ENCODE data around the gene ABCD1.

The ABCD1 gene

DNA sequence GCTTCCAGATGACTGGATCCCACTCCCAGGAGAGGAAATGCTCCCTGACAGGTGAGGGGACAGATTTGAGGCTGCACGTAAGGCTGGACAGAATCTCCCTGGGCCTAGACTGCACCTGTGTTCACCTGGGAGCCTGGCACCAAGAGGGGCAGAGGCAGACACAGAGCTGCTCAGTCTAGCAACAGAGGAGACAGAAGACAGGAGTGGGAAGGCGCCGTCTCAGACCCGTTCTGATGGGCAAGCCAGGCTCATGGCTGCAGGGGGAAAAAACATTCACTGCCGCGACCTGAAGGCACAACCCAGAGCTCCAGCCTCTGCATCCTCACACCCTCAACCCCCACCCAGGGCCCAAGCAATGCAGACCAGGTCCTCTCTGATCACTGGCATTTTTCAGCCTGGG, 17.2 kb upstream of the ABCD1 start:
- in situ Hi-C loops (cut with MboI; ENCODE audit: low sequenced_read_pairs) = no loop called here

DNA sequence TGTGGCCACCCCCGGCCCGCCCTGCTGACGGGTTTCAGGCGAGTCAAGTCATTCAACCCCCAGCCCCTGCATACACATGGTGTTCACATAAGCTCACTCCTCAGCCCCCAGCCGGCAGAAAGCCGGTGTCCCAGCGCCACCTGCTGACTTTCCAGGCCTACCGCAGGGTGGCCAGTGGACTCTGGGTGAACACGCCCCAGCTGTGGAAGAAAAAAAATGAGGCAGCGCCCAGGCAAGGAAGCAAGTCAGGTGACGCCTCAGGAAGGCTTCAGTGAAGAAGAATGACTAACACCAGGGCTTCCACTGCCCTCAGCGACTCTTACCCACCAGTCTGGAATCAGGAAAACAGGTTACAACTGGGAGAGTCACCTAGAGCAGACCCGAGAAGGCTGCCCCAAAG, 16.2 kb upstream of the ABCD1 start:
- in situ Hi-C loops (cut with MboI; ENCODE audit: low sequenced_read_pairs) = no loop called here

DNA sequence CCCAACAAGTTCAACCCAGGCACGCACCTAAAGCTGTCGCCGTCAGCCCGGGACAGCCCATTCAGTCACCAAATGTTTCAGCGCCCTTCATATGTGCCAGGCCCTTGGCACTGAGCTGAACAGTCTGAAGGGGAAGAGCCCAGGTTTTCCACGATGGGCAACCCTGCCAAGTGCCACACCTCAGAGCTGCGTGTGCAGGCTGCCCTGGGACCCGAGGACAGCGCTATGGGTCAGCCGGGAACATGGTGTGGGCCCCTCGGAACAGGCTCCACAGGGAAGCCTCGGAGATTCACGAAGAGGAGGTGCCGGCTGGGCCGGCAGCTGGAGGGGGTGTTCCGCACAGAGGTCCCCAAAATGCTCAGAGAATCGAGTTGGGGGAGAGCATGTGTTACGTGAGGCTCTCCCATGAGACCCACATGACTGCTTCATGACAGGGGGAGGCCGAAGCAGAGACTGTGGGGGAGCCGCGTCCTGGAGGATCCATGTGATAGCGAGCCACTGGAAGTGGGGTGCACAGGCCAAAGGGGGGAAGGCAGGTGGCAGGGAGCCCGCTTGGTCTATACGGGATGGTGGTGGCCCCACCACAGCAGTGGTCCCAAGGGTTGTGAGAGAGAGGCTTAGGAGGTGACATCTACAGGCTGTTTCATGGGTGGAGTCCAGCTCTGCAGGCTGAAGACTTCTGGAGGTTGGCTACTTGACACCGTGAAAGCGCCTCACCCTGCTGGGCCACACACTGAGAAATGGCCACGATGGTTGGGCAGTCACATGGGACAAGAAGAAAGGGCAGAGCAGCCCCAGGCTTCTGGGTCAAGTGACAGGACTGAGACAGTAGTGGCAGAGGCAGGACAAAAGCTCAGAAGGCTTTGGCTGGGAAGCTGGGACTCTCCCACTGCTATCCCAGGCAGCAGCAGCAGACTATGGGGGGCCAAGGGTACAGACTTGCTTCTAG, 14.7 kb upstream of the ABCD1 start:
- in situ Hi-C loops (cut with MboI; ENCODE audit: low sequenced_read_pairs) = no loop called here

DNA sequence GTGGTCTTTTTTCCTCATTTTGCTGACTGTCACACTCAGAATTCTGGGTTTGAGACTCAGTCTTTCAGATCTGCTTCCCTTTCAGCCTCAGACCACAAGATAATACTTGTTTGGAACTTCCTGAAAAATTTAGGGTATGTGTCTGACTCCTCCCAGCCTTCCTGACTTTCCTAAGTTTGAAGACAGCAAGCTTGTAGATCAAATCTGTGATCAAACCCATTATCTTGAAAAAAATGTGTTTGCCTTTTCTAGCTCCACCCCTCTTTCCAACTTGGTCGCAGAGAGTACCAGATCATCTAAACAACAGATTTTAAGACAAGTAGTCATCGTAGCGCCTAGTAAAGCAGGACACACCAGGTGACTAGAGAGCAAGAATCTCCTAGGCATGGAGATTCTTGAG, 10.4 kb upstream of the ABCD1 start:
- in situ Hi-C loops (cut with MboI; ENCODE audit: low sequenced_read_pairs) = no loop called here

DNA sequence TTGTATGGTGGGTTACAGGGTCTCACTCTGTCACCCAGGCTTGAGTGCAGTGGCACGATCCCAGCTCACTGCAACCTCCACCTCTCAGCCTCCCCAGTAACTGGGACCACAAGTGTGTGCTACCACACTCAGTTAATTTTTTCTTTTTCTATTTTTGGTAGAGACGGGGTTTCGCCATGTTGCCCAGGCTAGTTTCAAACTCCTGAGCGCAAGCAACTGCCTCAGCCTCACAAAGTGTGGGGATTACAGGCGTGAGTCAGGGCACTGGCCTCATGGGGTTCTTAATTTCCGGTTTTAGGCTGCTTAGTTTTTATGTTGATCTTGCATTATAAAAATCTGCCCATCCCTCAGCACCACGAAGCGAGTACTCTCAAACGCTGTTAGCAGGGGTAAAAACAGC, 7.2 kb upstream of the ABCD1 start:
- in situ Hi-C loops (cut with MboI; ENCODE audit: low sequenced_read_pairs) = no loop called here

DNA sequence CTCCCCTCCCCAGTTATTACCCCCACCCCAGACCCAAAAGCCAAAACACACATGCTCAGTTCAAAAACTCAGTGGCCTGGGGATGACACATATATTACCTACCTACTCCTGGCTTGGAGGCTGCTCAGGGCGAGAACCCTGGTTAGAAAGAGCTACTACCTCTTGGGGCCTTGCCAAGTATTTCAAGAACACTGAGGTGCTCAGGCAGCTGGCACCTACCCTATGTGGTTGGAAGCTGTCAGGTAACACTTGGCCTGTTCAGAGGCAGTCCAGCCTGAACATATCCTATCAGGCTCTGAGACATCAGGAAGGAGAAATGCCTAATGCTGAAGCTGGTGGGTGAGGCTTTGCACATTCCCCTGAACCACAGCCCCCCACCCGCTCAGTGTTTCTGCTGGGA, 5.4 kb upstream of the ABCD1 start:
- in situ Hi-C loops (cut with MboI; ENCODE audit: low sequenced_read_pairs) = no loop called here

DNA sequence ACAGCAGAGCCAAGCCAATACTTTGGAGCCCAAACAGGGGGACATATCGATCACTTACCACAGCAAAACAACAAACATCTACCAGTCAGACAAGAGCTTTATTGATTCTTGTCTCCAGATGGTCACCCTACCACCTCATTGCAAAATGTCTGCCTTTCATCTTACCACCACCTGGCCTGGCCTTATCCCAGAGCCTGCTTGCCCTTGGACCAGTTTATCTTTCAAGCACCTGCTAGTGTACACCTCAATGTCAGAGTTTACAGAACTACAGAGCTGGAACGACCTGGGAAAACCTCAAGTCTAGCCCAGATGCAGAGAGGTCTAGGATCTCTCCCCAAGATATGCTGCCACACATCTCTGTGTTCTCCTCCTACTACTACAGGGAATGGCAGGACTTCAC, 5.0 kb upstream of the ABCD1 start:
- in situ Hi-C loops (cut with MboI; ENCODE audit: low sequenced_read_pairs) = no loop called here

DNA sequence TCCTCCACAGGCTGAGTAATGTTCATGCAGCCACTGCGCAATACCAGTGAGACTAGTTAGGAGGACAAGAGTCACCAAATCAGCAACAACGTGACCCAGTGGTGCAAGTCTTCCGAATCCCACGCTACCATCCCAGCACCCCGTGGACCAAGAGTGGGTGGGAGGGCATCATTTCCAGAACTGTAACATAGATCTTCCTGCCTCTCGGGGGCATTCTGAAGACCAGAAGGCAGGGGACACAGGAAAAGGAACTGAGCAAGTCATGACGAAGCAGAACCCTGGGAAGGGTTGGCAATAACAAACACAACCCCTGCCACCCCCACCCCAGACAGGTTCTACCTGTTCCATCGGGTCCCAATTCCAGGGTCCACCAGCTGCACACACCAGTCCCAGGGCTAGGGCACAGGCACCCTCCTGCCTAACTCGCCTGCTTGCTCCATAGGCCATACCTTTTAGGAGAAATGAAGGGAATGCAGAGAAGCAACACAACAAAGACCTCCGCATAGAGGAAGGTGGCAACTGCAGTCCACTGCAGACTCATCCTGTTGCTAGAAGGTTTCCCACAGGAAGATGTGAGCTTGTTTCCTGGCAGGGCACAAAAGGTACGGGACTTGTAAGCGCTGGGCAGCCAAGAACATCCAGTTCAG, 1.8 kb upstream of the ABCD1 start:
- in situ Hi-C loops (cut with MboI; ENCODE audit: low sequenced_read_pairs) = no loop called here

DNA sequence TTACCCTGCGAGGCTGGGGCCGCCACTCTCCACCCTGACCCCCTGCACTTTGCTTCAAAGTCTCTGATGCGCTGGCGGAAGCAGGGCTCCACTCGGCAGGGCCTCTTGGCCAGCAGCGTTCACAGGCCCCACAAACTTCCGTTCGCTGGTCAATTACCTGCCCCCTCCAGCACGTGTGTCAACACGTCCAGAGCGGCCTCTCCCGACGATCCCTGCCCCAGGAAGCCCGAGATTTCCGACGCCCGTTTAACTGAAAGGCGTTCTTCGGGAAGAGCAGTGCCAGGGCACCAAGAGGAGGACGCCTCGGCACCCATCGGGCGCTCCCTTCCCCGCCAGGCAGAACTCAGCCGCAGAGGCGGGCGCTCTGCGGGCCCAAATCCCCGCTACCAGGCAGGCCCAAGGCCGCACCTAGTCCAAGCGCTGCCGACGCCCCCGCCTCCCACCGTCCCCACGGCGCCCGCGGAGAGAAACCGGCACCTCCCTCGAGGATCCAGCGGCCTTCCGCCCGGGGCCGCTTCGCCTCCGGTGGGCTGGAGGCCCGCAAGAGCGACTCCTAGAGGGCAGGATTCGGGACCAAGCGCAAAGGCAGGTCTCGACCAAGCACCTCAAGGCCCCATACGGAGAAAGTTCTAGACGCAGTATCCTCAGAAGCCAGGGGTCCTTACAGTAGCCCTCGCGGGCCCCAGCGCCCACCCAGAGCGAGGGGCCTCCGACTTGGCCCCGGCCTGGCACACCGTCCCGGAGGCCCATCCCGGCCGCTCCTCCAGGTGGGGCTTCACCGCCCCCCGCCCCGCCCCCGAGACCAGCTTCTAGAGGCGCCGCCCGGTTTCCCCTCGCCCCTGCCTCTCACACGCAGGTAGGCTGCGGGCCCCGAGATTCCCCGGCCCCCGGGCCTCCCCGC, 1.1 kb upstream of the ABCD1 start:
- in situ Hi-C loops (cut with MboI; ENCODE audit: low sequenced_read_pairs) = no loop called here

DNA sequence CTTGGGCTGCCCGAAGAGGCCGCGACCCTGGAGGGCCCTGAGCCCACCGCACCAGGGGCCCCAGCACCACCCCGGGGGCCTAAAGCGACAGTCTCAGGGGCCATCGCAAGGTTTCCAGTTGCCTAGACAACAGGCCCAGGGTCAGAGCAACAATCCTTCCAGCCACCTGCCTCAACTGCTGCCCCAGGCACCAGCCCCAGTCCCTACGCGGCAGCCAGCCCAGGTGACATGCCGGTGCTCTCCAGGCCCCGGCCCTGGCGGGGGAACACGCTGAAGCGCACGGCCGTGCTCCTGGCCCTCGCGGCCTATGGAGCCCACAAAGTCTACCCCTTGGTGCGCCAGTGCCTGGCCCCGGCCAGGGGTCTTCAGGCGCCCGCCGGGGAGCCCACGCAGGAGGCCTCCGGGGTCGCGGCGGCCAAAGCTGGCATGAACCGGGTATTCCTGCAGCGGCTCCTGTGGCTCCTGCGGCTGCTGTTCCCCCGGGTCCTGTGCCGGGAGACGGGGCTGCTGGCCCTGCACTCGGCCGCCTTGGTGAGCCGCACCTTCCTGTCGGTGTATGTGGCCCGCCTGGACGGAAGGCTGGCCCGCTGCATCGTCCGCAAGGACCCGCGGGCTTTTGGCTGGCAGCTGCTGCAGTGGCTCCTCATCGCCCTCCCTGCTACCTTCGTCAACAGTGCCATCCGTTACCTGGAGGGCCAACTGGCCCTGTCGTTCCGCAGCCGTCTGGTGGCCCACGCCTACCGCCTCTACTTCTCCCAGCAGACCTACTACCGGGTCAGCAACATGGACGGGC, 579 bp downstream of the ABCD1 start:
- in situ Hi-C loops (cut with MboI; ENCODE audit: low sequenced_read_pairs) = loop anchor here (25.0 kb wide), 1 partner anchor 812 kb away; the partner anchor contains the start of genes G6PD and IKBKG

DNA sequence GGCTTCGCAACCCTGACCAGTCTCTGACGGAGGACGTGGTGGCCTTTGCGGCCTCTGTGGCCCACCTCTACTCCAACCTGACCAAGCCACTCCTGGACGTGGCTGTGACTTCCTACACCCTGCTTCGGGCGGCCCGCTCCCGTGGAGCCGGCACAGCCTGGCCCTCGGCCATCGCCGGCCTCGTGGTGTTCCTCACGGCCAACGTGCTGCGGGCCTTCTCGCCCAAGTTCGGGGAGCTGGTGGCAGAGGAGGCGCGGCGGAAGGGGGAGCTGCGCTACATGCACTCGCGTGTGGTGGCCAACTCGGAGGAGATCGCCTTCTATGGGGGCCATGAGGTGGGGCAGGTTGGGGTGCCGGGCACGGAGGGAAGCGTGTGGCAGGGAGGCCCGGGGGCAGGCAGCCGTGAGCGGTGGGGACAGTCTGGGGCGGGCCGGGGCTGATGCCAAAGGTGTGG, 1.2 kb downstream of the ABCD1 start:
- in situ Hi-C loops (cut with MboI; ENCODE audit: low sequenced_read_pairs) = loop anchor here (25.0 kb wide), 1 partner anchor 811 kb away; the partner anchor contains the start of genes G6PD and IKBKG

DNA sequence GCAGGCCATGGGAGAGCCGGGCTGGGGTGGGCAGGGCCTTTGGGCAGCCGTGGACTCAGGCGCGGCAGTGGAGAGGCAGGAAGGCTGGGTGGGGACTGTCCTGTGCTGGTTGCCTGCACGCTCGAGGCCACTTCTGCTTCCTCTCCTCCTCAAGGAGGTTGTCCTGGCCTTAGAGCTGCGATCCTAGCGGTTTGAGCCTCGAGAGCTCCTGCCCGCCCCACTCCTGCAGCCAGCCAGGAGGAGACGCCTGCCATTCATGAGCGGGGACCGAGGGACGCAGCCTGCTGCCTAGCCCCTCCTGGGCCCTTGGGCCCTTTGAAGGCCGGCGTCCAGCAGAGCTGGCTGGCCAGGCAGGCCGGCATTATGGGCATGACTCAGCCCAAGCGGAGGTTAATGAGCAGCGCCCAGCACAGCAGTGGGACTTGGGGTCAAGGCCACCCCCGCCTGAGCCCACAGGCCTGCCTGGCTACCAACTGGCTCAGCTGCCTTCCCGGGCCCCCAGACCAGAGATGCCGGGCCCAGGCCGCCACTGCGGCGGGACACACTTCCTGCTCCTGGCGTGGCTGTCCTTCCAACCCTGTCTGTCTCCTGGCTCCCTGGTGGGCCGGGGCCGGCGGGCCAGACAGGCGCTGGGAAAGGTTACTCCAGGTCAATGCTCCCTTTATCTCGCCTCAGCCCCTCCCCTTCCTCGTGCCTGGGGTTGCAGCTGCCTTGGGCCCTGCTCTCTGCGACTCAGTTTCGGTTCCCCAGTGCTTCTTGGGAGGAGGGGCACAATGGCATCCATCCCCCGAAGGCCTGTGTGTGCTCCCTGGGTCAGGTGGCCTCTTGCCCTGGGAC, 1.8 kb downstream of the ABCD1 start:
- in situ Hi-C loops (cut with MboI; ENCODE audit: low sequenced_read_pairs) = loop anchor here (25.0 kb wide), 1 partner anchor 811 kb away; the partner anchor contains the start of genes G6PD and IKBKG

DNA sequence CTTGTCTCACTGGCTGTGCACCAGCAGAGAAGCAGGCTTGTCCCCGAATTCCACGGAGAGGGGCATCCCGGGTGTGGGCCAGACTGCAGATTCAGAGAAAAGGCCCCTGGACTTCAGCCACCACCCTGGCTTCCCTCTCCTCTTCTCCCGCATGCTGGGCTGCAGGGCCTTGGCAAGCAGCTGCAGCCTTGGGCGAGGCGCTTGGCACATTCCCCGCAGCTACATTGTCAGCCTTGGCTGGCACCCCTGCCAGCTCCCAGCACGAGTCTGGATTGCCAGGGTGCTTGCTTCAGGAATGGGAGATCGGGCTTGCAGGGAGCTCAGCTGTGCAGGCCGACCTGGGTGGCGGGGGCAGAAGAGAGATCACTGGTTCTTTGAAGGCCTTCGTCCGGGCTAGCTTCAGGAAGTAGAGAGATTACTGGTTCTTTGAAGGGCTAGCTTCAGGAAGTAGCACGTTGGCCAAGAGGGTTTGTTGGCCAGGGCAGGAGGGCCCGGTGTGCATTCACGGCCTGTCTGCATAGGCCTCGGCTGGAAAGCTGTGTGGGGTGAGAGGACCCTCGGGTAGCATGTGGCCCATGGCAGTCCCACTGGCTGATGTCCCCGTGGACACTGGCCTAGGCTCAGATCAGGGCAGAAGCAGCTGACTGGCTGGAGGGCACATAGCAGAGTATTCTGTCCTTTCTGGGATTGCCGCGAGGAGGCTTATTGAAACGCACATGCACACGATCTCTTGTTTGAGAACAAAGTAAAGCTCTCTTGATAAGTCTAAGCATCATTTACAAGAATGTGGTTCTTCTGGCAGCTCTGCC, 2.7 kb downstream of the ABCD1 start:
- in situ Hi-C loops (cut with MboI; ENCODE audit: low sequenced_read_pairs) = loop anchor here (25.0 kb wide), 1 partner anchor 810 kb away; the partner anchor contains the start of genes G6PD and IKBKG

DNA sequence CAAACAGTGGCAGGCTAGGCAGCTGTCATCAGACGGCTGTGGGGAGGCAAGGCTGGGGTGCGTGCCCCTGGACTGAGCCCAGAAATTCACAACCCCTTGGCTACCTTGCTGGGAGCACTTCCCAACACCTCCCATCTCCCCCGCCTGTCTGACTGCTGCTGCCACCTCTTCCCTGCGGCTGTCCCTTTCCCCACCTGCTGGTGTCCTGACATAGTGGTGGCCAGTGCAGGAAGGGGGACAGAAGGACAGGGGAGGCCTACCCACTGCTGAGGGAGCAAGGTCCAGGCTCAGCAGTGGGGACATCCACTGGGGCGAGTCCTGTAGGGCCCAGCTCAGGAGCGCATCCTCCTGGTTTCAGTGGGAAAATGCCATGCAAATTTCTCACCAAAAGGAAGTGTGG, 3.4 kb downstream of the ABCD1 start:
- in situ Hi-C loops (cut with MboI; ENCODE audit: low sequenced_read_pairs) = loop anchor here (25.0 kb wide), 1 partner anchor 809 kb away; the partner anchor contains the start of genes G6PD and IKBKG

DNA sequence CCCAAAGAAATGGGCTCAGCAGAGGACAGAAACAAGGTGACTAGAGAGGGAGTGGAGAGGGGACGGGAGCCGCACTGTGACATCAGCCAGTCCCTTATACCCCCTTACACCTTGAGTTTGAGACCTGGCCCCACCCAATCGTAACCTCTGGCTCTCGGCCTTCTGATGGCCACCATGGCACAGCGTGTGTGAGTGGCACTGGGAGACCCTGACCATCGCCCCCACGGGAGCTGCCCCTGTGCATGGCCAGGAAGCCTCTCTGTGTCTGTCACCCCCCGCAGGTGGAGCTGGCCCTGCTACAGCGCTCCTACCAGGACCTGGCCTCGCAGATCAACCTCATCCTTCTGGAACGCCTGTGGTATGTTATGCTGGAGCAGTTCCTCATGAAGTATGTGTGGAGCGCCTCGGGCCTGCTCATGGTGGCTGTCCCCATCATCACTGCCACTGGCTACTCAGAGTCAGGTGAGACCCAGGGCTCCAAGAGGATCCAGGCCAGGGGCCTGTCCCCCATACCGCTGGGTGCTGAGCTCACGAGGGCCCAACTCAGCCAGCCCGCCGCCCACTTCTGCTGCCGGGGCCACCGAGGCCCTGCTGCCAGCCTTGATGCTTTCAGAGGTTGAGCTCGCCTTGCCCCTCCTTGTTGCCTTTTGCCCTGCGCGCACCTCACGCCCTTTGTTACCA, 4.4 kb downstream of the ABCD1 start:
- in situ Hi-C loops (cut with MboI; ENCODE audit: low sequenced_read_pairs) = loop anchor here (25.0 kb wide), 1 partner anchor 808 kb away; the partner anchor contains the start of genes G6PD and IKBKG

DNA sequence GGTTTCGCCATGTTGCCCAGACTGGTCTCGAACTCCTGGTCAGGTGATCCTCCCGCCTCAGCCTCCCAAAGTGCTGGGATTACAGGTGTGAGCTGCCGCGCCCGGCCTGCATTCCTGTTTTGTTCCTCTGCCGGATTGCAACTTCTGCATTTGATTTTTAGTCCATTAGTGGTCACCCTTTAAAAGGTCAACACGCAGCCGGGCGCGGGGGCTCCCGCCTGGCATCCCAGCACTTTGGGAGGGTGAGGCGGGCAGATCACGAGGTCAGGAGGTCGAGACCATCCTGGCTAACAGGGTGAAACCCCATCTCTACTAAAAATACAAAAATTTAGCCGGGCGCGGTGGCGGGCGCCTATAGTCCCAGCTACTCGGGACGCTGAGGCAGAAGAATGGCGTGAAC, 5.5 kb downstream of the ABCD1 start:
- in situ Hi-C loops (cut with MboI; ENCODE audit: low sequenced_read_pairs) = loop anchor here (25.0 kb wide), 1 partner anchor 807 kb away; the partner anchor contains the start of genes G6PD and IKBKG

DNA sequence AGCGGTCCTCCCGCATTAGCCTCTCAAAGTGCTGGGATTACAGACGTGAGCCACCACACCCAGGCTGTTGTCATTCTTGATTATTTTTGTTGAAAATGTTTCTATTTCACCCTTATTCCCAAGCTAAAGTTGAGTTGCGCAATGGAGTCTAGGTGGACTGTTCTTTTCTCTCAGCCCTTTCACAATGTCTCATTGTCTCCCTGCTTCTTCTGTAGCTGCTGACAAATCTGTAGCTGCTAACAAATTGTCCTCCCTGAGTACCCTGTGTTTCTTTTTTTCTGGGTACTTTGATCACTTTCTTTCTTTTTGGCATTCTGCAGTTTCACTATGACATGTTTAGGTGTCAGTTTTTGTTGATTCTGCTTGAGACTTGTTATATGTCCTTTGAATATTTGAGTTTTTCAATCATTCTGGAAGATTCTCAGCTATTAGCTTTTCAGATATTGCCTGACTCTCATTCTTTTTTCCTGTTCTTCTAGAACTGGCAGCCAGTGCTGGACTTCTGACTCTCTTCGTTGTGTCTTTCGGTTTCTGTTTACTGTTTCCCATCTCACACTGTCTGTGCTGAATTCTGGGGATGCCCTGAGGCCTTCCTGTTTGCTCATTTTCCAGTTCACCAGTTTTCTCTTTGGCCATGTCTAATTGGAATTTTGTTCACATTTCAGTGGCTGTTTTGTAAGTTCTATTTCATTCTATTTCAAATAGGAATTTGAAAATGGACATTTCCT, 6.6 kb downstream of the ABCD1 start:
- in situ Hi-C loops (cut with MboI; ENCODE audit: low sequenced_read_pairs) = loop anchor here (25.0 kb wide), 1 partner anchor 806 kb away; the partner anchor contains the start of genes G6PD and IKBKG

Measured in HL-60/S4 (cell line).